NK-92 (cell line): Measurements from ENCODE around the gene LRP2.

Experiments used
- DNase-seq: peaks from one replicate; lab custom pipeline; 2025; ENCODE audit not compliant: unreplicated experiment; lab: John Stamatoyannopoulos, UW

The LRP2 gene

GRCh38 chr2:169247211-169247610, 115.1 kb downstream of the LRP2 start:
- DNase-seq: no peak

- no peak for DNase-seq
These were observed 121.9 kb downstream of the LRP2 start for GRCh38 chr2:169240405-169240804.

- no peak for DNase-seq
These were observed 124.4 kb downstream of the LRP2 start for GRCh38 chr2:169237939-169238338.

GRCh38 chr2:169237286-169237685, 125.0 kb downstream of the LRP2 start:
- DNase-seq: no peak

- no peak for DNase-seq
These were observed 129.7 kb downstream of the LRP2 start for GRCh38 chr2:169232551-169233154.

- no peak for DNase-seq
These were observed 132.1 kb downstream of the LRP2 start for GRCh38 chr2:169230204-169230603.

- DNase-seq: no peak
These were observed 132.7 kb downstream of the LRP2 start for GRCh38 chr2:169229590-169229989.

- no peak for DNase-seq
These were observed 136.4 kb downstream of the LRP2 start for GRCh38 chr2:169225906-169226305.

- no peak for DNase-seq
These were observed 137.0 kb downstream of the LRP2 start for GRCh38 chr2:169225233-169225750.

GRCh38 chr2:169222665-169223064, 139.7 kb downstream of the LRP2 start:
- DNase-seq: no peak

GRCh38 chr2:169221745-169222369, 140.5 kb downstream of the LRP2 start:
- DNase-seq: no peak

- no peak for DNase-seq
These were observed 151.4 kb downstream of the LRP2 start for GRCh38 chr2:169210917-169211316.

GRCh38 chr2:169208026-169208425, 154.3 kb downstream of the LRP2 start:
- no peak for DNase-seq

GRCh38 chr2:169205176-169205575, 157.2 kb downstream of the LRP2 start:
- DNase-seq: no peak

- DNase-seq: no peak
These were observed 158.4 kb downstream of the LRP2 start for GRCh38 chr2:169203952-169204351.

- DNase-seq: no peak
These were observed 161.6 kb downstream of the LRP2 start for GRCh38 chr2:169200756-169201155.

GRCh38 chr2:169193618-169194017, 168.7 kb downstream of the LRP2 start:
- no peak for DNase-seq

- no peak for DNase-seq
These were observed 172.0 kb downstream of the LRP2 start for GRCh38 chr2:169190197-169190775.

GRCh38 chr2:169189132-169189531, 173.2 kb downstream of the LRP2 start:
- no peak for DNase-seq

GRCh38 chr2:169185711-169186110, 176.6 kb downstream of the LRP2 start:
- no peak for DNase-seq

- DNase-seq: no peak
These were observed 178.3 kb downstream of the LRP2 start for GRCh38 chr2:169184074-169184473.

GRCh38 chr2:169182573-169182972, 179.8 kb downstream of the LRP2 start:
- no peak for DNase-seq
